ENCODE results near the gene ZBTB20.
A peak's percentile ranks its signal among the peaks of the same experiment; 100 is the strongest.

ZBTB20 gene

DNA sequence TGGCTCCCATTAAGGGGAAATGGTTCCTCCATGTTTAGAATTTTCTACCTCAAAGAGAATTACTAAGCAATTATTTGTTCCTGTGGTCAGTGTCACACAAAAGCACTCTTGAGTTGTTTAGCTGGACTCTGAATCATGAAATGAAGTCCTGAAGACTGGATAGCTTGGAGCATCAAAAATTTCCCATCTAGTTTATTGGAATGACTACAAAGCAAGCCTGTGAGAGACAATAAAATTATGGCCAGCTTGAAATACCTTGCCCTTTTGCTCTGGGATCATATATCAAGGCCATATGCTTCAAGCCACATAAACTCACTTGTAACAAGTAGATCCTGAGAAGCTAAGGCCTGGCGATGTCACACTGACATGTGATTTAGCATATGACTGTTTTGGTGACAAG lies 561.0 kb downstream of the ZBTB20 start:
- Histone ChIP-seq H3K36me3 (ENCODE audit: control insufficient read depth, insufficient read depth, low read length) (no peaks in the 10 kb centered on the region), H3K4me1 (ENCODE audit: control insufficient read depth, insufficient read depth, low read length, poor library complexity, severe bottlenecking) (no peaks in the 10 kb centered on the region), H3K9me3 (ENCODE audit: control insufficient read depth, low read length) (no peaks in the 10 kb centered on the region), H3K4me3 (ENCODE audit: extremely low read depth, insufficient read depth, low read length, poor library complexity, severe bottlenecking) (no peak overlapping the region), H3K27ac (ENCODE audit: low read depth, low read length, severe bottlenecking) (peak overlapping the region; percentile 32)
- 80 to 100% methylated on average over 1 of the region's 1 CpG for WGBS, 2 experiments (ENCODE audit: insufficient coverage in 2 of 2)

GRCh38 chr3:114585687-114586086 lies 561.4 kb downstream of the ZBTB20 start:
- H3K4me3 ChIP-seq (ENCODE audit: extremely low read depth, insufficient read depth, low read length, poor library complexity, severe bottlenecking): no peak overlapping the region
- no peaks in the 10 kb centered on the region for H3K36me3 ChIP-seq (ENCODE audit: control insufficient read depth, insufficient read depth, low read length)
- no peaks in the 10 kb centered on the region for H3K4me1 ChIP-seq (ENCODE audit: control insufficient read depth, insufficient read depth, low read length, poor library complexity, severe bottlenecking)
- no peaks in the 10 kb centered on the region for H3K9me3 ChIP-seq (ENCODE audit: control insufficient read depth, low read length)
- 82 to 96% methylated on average over 3 to 4 of the region's 4 CpGs for WGBS, 2 experiments (ENCODE audit: insufficient coverage in 2 of 2)
- peak overlapping the region; percentile 32 for H3K27ac ChIP-seq (ENCODE audit: low read depth, low read length, severe bottlenecking)

GRCh38 chr3:114584734-114585371 lies 562.2 kb downstream of the ZBTB20 start:
- no peaks in the 10 kb centered on the region for H3K4me1 ChIP-seq (ENCODE audit: control insufficient read depth, insufficient read depth, low read length, poor library complexity, severe bottlenecking)
- no peak overlapping the region for H3K27ac ChIP-seq (ENCODE audit: low read depth, low read length, severe bottlenecking)
- WGBS, 2 experiments (ENCODE audit: insufficient coverage in 2 of 2): 88 to 92% methylated on average over 5 to 6 of the region's 6 CpGs
- H3K36me3 ChIP-seq (ENCODE audit: control insufficient read depth, insufficient read depth, low read length): no peaks in the 10 kb centered on the region
- no peaks in the 10 kb centered on the region for H3K9me3 ChIP-seq (ENCODE audit: control insufficient read depth, low read length)
- H3K4me3 ChIP-seq (ENCODE audit: extremely low read depth, insufficient read depth, low read length, poor library complexity, severe bottlenecking): no peak overlapping the region

GRCh38 chr3:114582929-114583328 lies 564.2 kb downstream of the ZBTB20 start:
- Histone ChIP-seq H3K4me3 (ENCODE audit: extremely low read depth, insufficient read depth, low read length, poor library complexity, severe bottlenecking) (no peak overlapping the region), H3K36me3 (ENCODE audit: control insufficient read depth, insufficient read depth, low read length) (no peaks in the 10 kb centered on the region), H3K9me3 (ENCODE audit: control insufficient read depth, low read length) (no peaks in the 10 kb centered on the region), H3K4me1 (ENCODE audit: control insufficient read depth, insufficient read depth, low read length, poor library complexity, severe bottlenecking) (no peaks in the 10 kb centered on the region), H3K27ac (ENCODE audit: low read depth, low read length, severe bottlenecking) (no peak overlapping the region)
- WGBS, 2 experiments (ENCODE audit: insufficient coverage in 2 of 2): 100% methylated on average over 1 of the region's 2 CpGs

GRCh38 chr3:114572364-114573062 lies 574.6 kb downstream of the ZBTB20 start:
- WGBS, 2 experiments (ENCODE audit: insufficient coverage in 2 of 2): 80% methylated on average over 1 of the region's 3 CpGs; no CpG with 5 or more reads in 1 of the 2 experiments
- Histone ChIP-seq H3K9me3 (ENCODE audit: control insufficient read depth, low read length) (no peaks in the 10 kb centered on the region), H3K4me3 (ENCODE audit: extremely low read depth, insufficient read depth, low read length, poor library complexity, severe bottlenecking) (no peak overlapping the region), H3K36me3 (ENCODE audit: control insufficient read depth, insufficient read depth, low read length) (no peaks in the 10 kb centered on the region), H3K4me1 (ENCODE audit: control insufficient read depth, insufficient read depth, low read length, poor library complexity, severe bottlenecking) (no peaks in the 10 kb centered on the region), H3K27ac (ENCODE audit: low read depth, low read length, severe bottlenecking) (no peak overlapping the region)

- H3K27ac ChIP-seq (ENCODE audit: low read depth, low read length, severe bottlenecking): no peak overlapping the region
- peaks cover 1% of the 10 kb centered on the region for H3K4me1 ChIP-seq (ENCODE audit: control insufficient read depth, insufficient read depth, low read length, poor library complexity, severe bottlenecking)
- no peaks in the 10 kb centered on the region for H3K9me3 ChIP-seq (ENCODE audit: control insufficient read depth, low read length)
- no peak overlapping the region for H3K4me3 ChIP-seq (ENCODE audit: extremely low read depth, insufficient read depth, low read length, poor library complexity, severe bottlenecking)
- 67 to 80% methylated on average over 1 to 2 of the region's 3 CpGs for WGBS, 2 experiments (ENCODE audit: insufficient coverage in 2 of 2)
- H3K36me3 ChIP-seq (ENCODE audit: control insufficient read depth, insufficient read depth, low read length): no peaks in the 10 kb centered on the region
Observed at GRCh38 chr3:114571363-114571762, 575.7 kb downstream of the ZBTB20 start.

DNA sequence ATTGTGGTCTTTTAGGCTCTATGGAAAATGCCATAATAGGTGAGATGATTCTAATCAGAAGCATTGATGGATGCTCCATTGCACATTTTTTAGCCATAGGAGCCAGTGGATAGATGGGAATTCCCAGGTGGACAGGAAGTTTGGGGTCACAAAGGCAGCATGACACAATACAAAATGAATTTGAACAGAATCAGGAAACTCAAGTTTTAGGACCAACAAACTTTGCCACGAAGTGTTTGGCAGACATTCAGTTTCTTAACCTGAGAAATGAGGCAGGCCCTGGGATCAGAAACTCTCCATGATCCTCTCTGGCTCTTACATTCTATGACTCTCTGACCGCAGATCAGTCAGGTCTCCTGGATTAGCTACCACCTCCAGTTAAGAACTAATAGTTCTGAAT lies 577.9 kb downstream of the ZBTB20 start:
- WGBS, 2 experiments (ENCODE audit: insufficient coverage in 2 of 2): 92 to 100% methylated on average over 1 of the region's 2 CpGs
- Histone ChIP-seq H3K9me3 (ENCODE audit: control insufficient read depth, low read length) (no peaks in the 10 kb centered on the region), H3K4me3 (ENCODE audit: extremely low read depth, insufficient read depth, low read length, poor library complexity, severe bottlenecking) (no peak overlapping the region), H3K27ac (ENCODE audit: low read depth, low read length, severe bottlenecking) (no peak overlapping the region), H3K4me1 (ENCODE audit: control insufficient read depth, insufficient read depth, low read length, poor library complexity, severe bottlenecking) (peaks cover 6% of the 10 kb centered on the region), H3K36me3 (ENCODE audit: control insufficient read depth, insufficient read depth, low read length) (no peaks in the 10 kb centered on the region)

GRCh38 chr3:114567771-114568170 lies 579.3 kb downstream of the ZBTB20 start:
- no peaks in the 10 kb centered on the region for H3K9me3 ChIP-seq (ENCODE audit: control insufficient read depth, low read length)
- H3K4me3 ChIP-seq (ENCODE audit: extremely low read depth, insufficient read depth, low read length, poor library complexity, severe bottlenecking): no peak overlapping the region
- H3K36me3 ChIP-seq (ENCODE audit: control insufficient read depth, insufficient read depth, low read length): no peaks in the 10 kb centered on the region
- peaks cover 6% of the 10 kb centered on the region for H3K4me1 ChIP-seq (ENCODE audit: control insufficient read depth, insufficient read depth, low read length, poor library complexity, severe bottlenecking)
- WGBS, 2 experiments (ENCODE audit: insufficient coverage in 2 of 2): 86% methylated on average over 1 of the region's 2 CpGs; no CpG with 5 or more reads in 1 of the 2 experiments
- no peak overlapping the region for H3K27ac ChIP-seq (ENCODE audit: low read depth, low read length, severe bottlenecking)

DNA sequence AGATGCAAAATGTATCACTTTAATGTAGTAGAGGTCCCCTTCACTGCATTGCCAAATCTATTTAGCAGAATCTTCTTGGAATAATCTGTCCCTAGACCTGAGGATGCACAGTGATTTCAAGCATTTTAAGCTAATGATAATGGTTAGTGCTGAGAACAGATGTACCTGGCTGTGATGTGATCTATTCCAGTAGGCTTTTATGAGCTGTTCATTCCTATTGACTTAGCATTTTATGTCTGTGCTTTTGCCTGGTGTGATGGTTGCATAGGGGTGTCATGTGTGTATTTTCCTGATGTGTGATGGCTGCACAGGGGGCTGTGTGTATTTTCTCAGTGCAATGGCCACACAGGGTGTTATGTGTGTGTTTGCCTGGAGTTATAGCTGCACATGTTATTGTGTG lies 580.3 kb downstream of the ZBTB20 start:
- Histone ChIP-seq H3K27ac (ENCODE audit: low read depth, low read length, severe bottlenecking) (no peak overlapping the region), H3K4me1 (ENCODE audit: control insufficient read depth, insufficient read depth, low read length, poor library complexity, severe bottlenecking) (peaks cover 6% of the 10 kb centered on the region), H3K4me3 (ENCODE audit: extremely low read depth, insufficient read depth, low read length, poor library complexity, severe bottlenecking) (no peak overlapping the region), H3K36me3 (ENCODE audit: control insufficient read depth, insufficient read depth, low read length) (no peaks in the 10 kb centered on the region), H3K9me3 (ENCODE audit: control insufficient read depth, low read length) (no peaks in the 10 kb centered on the region)

DNA sequence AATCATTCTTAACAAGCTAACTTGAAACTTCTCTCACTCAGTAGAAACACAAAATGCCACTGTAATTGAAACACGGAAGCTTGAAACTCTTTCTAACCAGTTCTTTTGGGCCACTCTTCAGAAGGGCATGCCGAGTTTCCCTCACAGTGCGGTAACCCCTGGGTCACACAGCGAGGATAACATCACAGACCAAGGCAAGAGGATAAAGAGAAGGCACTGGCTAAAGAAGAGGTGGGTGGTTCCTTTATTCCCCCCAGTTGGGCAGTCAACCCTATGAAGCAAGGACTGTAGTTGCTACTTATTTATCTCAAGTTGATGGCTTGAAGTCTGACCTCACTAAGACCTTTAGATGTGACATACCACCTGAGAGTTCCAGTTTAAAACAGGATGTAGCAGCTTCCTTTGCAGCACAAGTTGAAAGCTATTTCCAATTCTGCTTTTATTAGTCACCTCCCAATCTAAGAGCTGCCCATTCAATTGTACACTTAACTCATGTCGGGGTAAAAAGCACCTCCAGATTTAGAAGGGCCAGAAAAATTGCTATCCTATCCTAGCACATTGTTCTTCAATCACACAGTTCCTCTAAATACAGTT lies 580.8 kb downstream of the ZBTB20 start:
- H3K36me3 ChIP-seq (ENCODE audit: control insufficient read depth, insufficient read depth, low read length): no peaks in the 10 kb centered on the region
- H3K27ac ChIP-seq (ENCODE audit: low read depth, low read length, severe bottlenecking): no peak overlapping the region
- H3K4me1 ChIP-seq (ENCODE audit: control insufficient read depth, insufficient read depth, low read length, poor library complexity, severe bottlenecking): peaks cover 6% of the 10 kb centered on the region
- no peak overlapping the region for H3K4me3 ChIP-seq (ENCODE audit: extremely low read depth, insufficient read depth, low read length, poor library complexity, severe bottlenecking)
- WGBS, 2 experiments (ENCODE audit: insufficient coverage in 2 of 2): 73 to 85% methylated on average over 3 to 5 of the region's 5 CpGs
- H3K9me3 ChIP-seq (ENCODE audit: control insufficient read depth, low read length): no peaks in the 10 kb centered on the region

GRCh38 chr3:114565216-114565615 lies 581.9 kb downstream of the ZBTB20 start:
- Histone ChIP-seq H3K9me3 (ENCODE audit: control insufficient read depth, low read length) (no peaks in the 10 kb centered on the region), H3K27ac (ENCODE audit: low read depth, low read length, severe bottlenecking) (no peak overlapping the region), H3K36me3 (ENCODE audit: control insufficient read depth, insufficient read depth, low read length) (no peaks in the 10 kb centered on the region), H3K4me1 (ENCODE audit: control insufficient read depth, insufficient read depth, low read length, poor library complexity, severe bottlenecking) (peaks cover 6% of the 10 kb centered on the region), H3K4me3 (ENCODE audit: extremely low read depth, insufficient read depth, low read length, poor library complexity, severe bottlenecking) (no peak overlapping the region)
- WGBS, 2 experiments (ENCODE audit: insufficient coverage in 2 of 2): 95 to 99% methylated on average over 5 to 7 of the region's 8 CpGs
